T-cell (primary cell): ENCODE measurements around the gene TNFRSF1B. TPM values are rescaled to one million over a fixed set of nuclear protein-coding genes. Genes with fewer than 3 reads are reported as not detected.
A peak's percentile ranks its signal among the peaks of the same experiment; 100 is the strongest.

Experiments
- ATAC-seq, 4 experiments: fragments of 200-7000 bp in 3 of 4; fragments of 150-1000 bp in 1 of 4; cut with Tn5 transposase; replicated peaks in 1 of 4; 1 replicate in 3 of 4; 2 replicates in 1 of 4; pipeline ENCODE4 v1.10.0; 2021; ENCODE audit warnings: moderate library complexity in 3 of 4, mild to moderate bottlenecking in 2 of 4, moderate number of reproducible peaks in 1 of 4
- CTCF ChIA-PET, 2 donors: fragments of 300-600 bp; sonication (Branson Sonifier 250); formaldehyde crosslinking; loops; one replicate each; lab custom pipeline; 2022; ENCODE audit warnings: antibody characterized with exemption in 2 of 2; lab: Charles Lee
- POLR2A ChIA-PET, 2 donors: fragments of 300-600 bp; sonication (Branson Sonifier 250); formaldehyde crosslinking; loops; one replicate each; lab custom pipeline; 2022; ENCODE audit warnings: antibody characterized with exemption in 2 of 2; lab: Charles Lee
- DNase-seq, 35 experiments: peaks; one replicate each; pipeline versions ENCODE4 v3.0.0 to v3.0.0-alpha.2; 2013 to 2023
- H3K27ac ChIP-seq: one replicate; pipeline ENCODE4 v1.5.1; 2013; ENCODE audit warnings: low read length
- H3K27me3 ChIP-seq, 2 experiments: replicated peaks in 1 of 2; 1 replicate in 1 of 2; 2 replicates in 1 of 2; pipeline versions ENCODE4 v1.6.1 to v1.7.0; 2013; ENCODE audit warnings: low read length in 1 of 2, mixed read lengths in 1 of 2; ENCODE audit not compliant: control insufficient read depth in 2 of 2, insufficient read depth in 2 of 2; ENCODE audit errors: extremely low read depth in 1 of 2
- H3K36me3 ChIP-seq, 2 donors: 1 replicate in 1 of 2; 2 replicates in 1 of 2; pipeline versions ENCODE4 v1.6.1 to v1.7.0; 2013; ENCODE audit warnings: low read length in 1 of 2; ENCODE audit not compliant: control insufficient read depth in 2 of 2, insufficient read depth in 1 of 2; ENCODE audit errors: extremely low read depth in 1 of 2
- H3K4me1 ChIP-seq, 2 experiments: 1 replicate in 1 of 2; 2 replicates in 1 of 2; pipeline versions ENCODE4 v1.6.1 to v1.7.0; 2013; ENCODE audit warnings: low read length in 2 of 2, mixed read lengths in 1 of 2; ENCODE audit not compliant: insufficient read depth in 2 of 2, control insufficient read depth in 1 of 2; ENCODE audit errors: extremely low read depth in 1 of 2
- H3K4me3 ChIP-seq, 2 donors: 1 replicate in 1 of 2; 2 replicates in 1 of 2; pipeline versions ENCODE4 v1.5.1 to v1.7.0; 2013; ENCODE audit warnings: mild to moderate bottlenecking in 2 of 2, low read length in 1 of 2, moderate library complexity in 1 of 2; ENCODE audit not compliant: control insufficient read depth in 1 of 2; ENCODE audit errors: extremely low read depth in 1 of 2
- H3K9me3 ChIP-seq: 2 replicates; pipeline ENCODE4 v1.7.0; 2013
- H3K27ac Mint-ChIP-seq, 2 donors: one replicate each; pipeline ENCODE4 v1.8.0; 2020 to 2021; ENCODE audit warnings: mild to moderate bottlenecking in 2 of 2, mixed read lengths in 2 of 2
- H3K27me3 Mint-ChIP-seq, 2 donors: one replicate each; pipeline ENCODE4 v1.8.0; 2021 to 2022; ENCODE audit warnings: mixed read lengths in 2 of 2
- H3K36me3 Mint-ChIP-seq: one replicate; pipeline ENCODE4 v1.8.0; 2021; ENCODE audit warnings: mixed read lengths
- H3K4me1 Mint-ChIP-seq, 3 donors: one replicate each; pipeline ENCODE4 v1.8.0; 2020 to 2022; ENCODE audit warnings: mixed read lengths in 3 of 3, mild to moderate bottlenecking in 1 of 3
- H3K4me3 Mint-ChIP-seq, 3 donors: one replicate each; pipeline ENCODE4 v1.8.0; 2020 to 2022; ENCODE audit warnings: mild to moderate bottlenecking in 3 of 3, mixed read lengths in 3 of 3, moderate library complexity in 3 of 3
- H3K9me3 Mint-ChIP-seq, 3 donors: one replicate each; pipeline ENCODE4 v1.8.0; 2020 to 2022; ENCODE audit warnings: mixed read lengths in 3 of 3
- WGBS: methylation state at CpG from one replicate; pipeline ENCODE4 v1.1.5; 2013; ENCODE audit warnings: missing lambda C conversion rate; ENCODE audit not compliant: insufficient coverage; 5-methylcytosine and 5-hydroxymethylcytosine counted together
- total RNA-seq, 35 experiments: library from RNA in 6 of 35; stranded (reverse) in 6 of 35; fragments of 120-200 nt in 1 of 35; gene quantifications; one replicate each; pipeline versions ENCODE4 v1.2.1 to v1.2.4 and lab custom pipeline; 2013 to 2026

The TNFRSF1B gene
- total RNA-seq, 5 donors from 2014 or later (not counting 1 experiment from before 2014, with no cell fraction given), result 55.0 to 130 (median 99.6) TPM

DNA sequence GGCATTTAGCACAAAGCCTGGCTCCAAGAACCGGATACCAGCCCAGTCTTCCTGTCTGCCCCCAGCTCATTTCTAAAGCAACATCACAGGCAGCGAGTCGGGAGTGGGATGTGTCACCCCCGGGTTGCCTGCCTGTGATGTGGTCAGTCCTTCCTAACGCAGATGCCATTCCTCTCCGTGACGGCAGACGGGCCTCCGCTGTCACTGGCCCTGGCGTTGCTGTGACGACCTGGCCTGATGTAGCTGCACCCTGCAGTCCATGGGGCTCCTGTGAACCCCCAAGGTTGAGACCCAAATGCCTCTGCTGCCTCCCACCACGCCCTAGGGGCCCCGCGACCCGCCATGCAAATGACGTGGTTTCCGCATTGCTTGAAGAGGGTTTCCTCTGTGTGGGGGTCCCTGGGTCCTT lies 12.3 kb downstream of the TNFRSF1B start:
- Histone ChIP-seq H3K4me3 (peak overlapping the region; percentile 37 to 48), H3K9me3 (no peaks in the 10 kb centered on the region), H3K27ac (peak overlapping the region; percentile 95), H3K4me1 (peaks cover 40 to 94% of the 10 kb centered on the region in 2 experiments), H3K27me3 (no peaks in the 10 kb centered on the region), H3K36me3 (peaks cover 0 to 31% of the 10 kb centered on the region in 2 donors)
- ChIA-PET CTCF (interaction anchor here (0.8 to 3.2 kb wide), 8 partner anchors 10 to 55 kb away, joined by 3 to 37 read pairs (median 6); no protein-coding TSS in a partner anchor), POLR2A (interaction anchor here (0.6 to 1.8 kb wide), 8 partner anchors 10 to 54 kb away, joined by 3 to 5 read pairs (median 3); no protein-coding TSS in a partner anchor)
- under 1% methylated on average over 11 of the region's 17 CpGs for WGBS
- H3K27ac Mint-ChIP-seq, result peak overlapping the region; percentile 90 to 95
- H3K4me1 Mint-ChIP-seq, result peaks cover 89 to 96% (median 95%) of the 10 kb centered on the region in 3 donors
- ATAC-seq (peak; percentile 59 to 67 (median 62)), DNase-seq (peak; percentile 35 to 90 (median 79))
- no peaks in the 10 kb centered on the region for H3K27me3 Mint-ChIP-seq
- H3K4me3 Mint-ChIP-seq, result peak overlapping the region; percentile 76 to 92 (median 78)
- no peaks in the 10 kb centered on the region for H3K9me3 Mint-ChIP-seq
- H3K36me3 Mint-ChIP-seq, result peaks cover 9% of the 10 kb centered on the region

GRCh38 chr1:12179676-12180075 lies 12.9 kb downstream of the TNFRSF1B start:
- DNase-seq, result peak in 1 of 35 experiments; percentile 37
- peaks cover 0 to 31% of the 10 kb centered on the region in 2 donors for H3K36me3 ChIP-seq
- ATAC-seq, result no peak
- Mint-ChIP-seq H3K36me3 (peaks cover 9% of the 10 kb centered on the region), H3K27me3 (no peaks in the 10 kb centered on the region), H3K4me3 (peak overlapping the region; percentile 9 to 92 (median 28)), H3K4me1 (peaks cover 90 to 94% (median 93%) of the 10 kb centered on the region in 3 donors), H3K27ac (peak overlapping the region; percentile 90 to 95), H3K9me3 (no peaks in the 10 kb centered on the region)
- H3K4me3 ChIP-seq, result no peak overlapping the region
- no peaks in the 10 kb centered on the region for H3K27me3 ChIP-seq
- peak overlapping the region; percentile 95 for H3K27ac ChIP-seq
- H3K4me1 ChIP-seq, result peaks cover 34 to 94% of the 10 kb centered on the region in 2 experiments
- ChIA-PET CTCF (interaction anchor here (0.8 to 3.2 kb wide), 4 partner anchors 18 to 55 kb away, joined by 3 to 37 read pairs (median 6); no protein-coding TSS in a partner anchor), POLR2A (interaction anchor here in 1 of 2 donors (0.9 kb wide), 1 partner anchor 29 kb away, joined by 3 read pairs; no protein-coding TSS in a partner anchor)
- no peaks in the 10 kb centered on the region for H3K9me3 ChIP-seq
- 94% methylated on average over 6 of the region's 8 CpGs for WGBS

GRCh38 chr1:12180315-12180714 lies 13.5 kb downstream of the TNFRSF1B start:
- WGBS, result 88% methylated on average over 4 of the region's 10 CpGs
- CTCF ChIA-PET, result interaction anchor here in 1 of 2 donors (0.6 kb wide), 1 partner anchor 43 kb away, joined by 3 read pairs; no protein-coding TSS in a partner anchor
- Histone ChIP-seq H3K9me3 (no peaks in the 10 kb centered on the region), H3K4me1 (peaks cover 30 to 94% of the 10 kb centered on the region in 2 experiments), H3K36me3 (peaks cover 0 to 27% of the 10 kb centered on the region in 2 donors), H3K27me3 (no peaks in the 10 kb centered on the region), H3K27ac (peak overlapping the region; percentile 20), H3K4me3 (no peak overlapping the region)
- H3K4me1 Mint-ChIP-seq, result peaks cover 90 to 94% (median 93%) of the 10 kb centered on the region in 3 donors
- no peaks in the 10 kb centered on the region for H3K27me3 Mint-ChIP-seq
- peaks cover 9% of the 10 kb centered on the region for H3K36me3 Mint-ChIP-seq
- POLR2A ChIA-PET, result no interaction called here
- H3K4me3 Mint-ChIP-seq, result peak overlapping the region in 1 of 3 donors; percentile 92
- DNase-seq, result no peak
- peak overlapping the region; percentile 57 to 77 for H3K27ac Mint-ChIP-seq
- H3K9me3 Mint-ChIP-seq, result no peaks in the 10 kb centered on the region
- no peak for ATAC-seq

- Mint-ChIP-seq H3K27ac (peak overlapping the region; percentile 55 to 77), H3K27me3 (no peaks in the 10 kb centered on the region), H3K4me1 (peaks cover 90 to 94% (median 93%) of the 10 kb centered on the region in 3 donors), H3K9me3 (no peaks in the 10 kb centered on the region), H3K36me3 (peaks cover 9% of the 10 kb centered on the region), H3K4me3 (peak overlapping the region in 1 of 3 donors; percentile 92)
- peaks cover 0 to 27% of the 10 kb centered on the region in 2 donors for H3K36me3 ChIP-seq
- H3K4me1 ChIP-seq, result peaks cover 29 to 94% of the 10 kb centered on the region in 2 experiments
- ChIA-PET CTCF (no interaction called here), POLR2A (no interaction called here)
- H3K27me3 ChIP-seq, result no peaks in the 10 kb centered on the region
- ATAC-seq, result no peak
- no peak for DNase-seq
- H3K27ac ChIP-seq, result peak overlapping the region; percentile 21
- WGBS, result 85% methylated on average over 7 of the region's 7 CpGs
- H3K4me3 ChIP-seq, result no peak overlapping the region
- no peaks in the 10 kb centered on the region for H3K9me3 ChIP-seq
Measured at GRCh38 chr1:12180903-12181302, 14.1 kb downstream of the TNFRSF1B start.

GRCh38 chr1:12181568-12181967 lies 14.8 kb downstream of the TNFRSF1B start:
- CTCF ChIA-PET, result no interaction called here
- H3K27ac ChIP-seq, result peak overlapping the region; percentile 21
- POLR2A ChIA-PET, result no interaction called here

DNA sequence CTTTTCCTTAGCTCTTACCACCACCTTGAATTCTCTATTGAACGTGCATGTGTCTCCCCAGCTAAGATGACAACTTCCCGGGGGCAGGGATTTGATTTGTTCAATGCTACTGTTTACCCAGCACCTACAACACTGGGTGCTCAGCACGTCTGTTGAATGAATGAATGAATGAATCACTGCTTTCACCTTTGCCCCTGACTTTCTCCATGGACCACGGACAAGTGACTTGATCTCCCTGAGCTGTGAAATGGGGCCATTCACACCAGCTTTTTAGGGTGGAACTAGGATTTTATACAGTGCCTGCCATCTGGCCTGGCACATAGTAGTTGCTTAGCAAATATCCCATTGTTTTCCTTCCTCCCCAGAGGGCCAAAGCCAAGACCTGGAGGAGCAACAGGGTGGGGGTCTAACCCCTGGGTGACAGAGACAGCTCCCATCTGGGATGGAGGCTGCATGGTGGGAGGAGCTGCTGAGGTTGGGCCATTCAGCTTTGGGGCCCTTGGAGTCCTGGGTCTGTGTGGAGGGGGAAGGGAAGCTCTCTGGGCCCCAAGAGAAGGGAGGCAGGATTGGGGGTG lies 15.7 kb downstream of the TNFRSF1B start:
- H3K36me3 ChIP-seq, result peaks cover 0 to 30% of the 10 kb centered on the region in 2 donors
- H3K4me1 Mint-ChIP-seq, result peaks cover 82 to 90% (median 88%) of the 10 kb centered on the region in 3 donors
- H3K4me1 ChIP-seq, result peaks cover 18 to 94% of the 10 kb centered on the region in 2 experiments
- no peaks in the 10 kb centered on the region for H3K27me3 Mint-ChIP-seq
- DNase-seq, result no peak
- no peaks in the 10 kb centered on the region for H3K9me3 Mint-ChIP-seq
- no peaks in the 10 kb centered on the region for H3K9me3 ChIP-seq
- CTCF ChIA-PET, result interaction anchor here (1.1 to 1.7 kb wide), 3 partner anchors 20 to 58 kb away, joined by 3 to 8 read pairs (median 5); no protein-coding TSS in a partner anchor
- H3K4me3 Mint-ChIP-seq, result no peak overlapping the region
- POLR2A ChIA-PET, result interaction anchor here in 1 of 2 donors (0.6 kb wide), 1 partner anchor 13 kb away, joined by 3 read pairs; no protein-coding TSS in a partner anchor
- H3K27me3 ChIP-seq, result no peaks in the 10 kb centered on the region
- no peak overlapping the region for H3K27ac ChIP-seq
- no peak for ATAC-seq
- 75% methylated on average over 1 of the region's 4 CpGs for WGBS
- no peak overlapping the region for H3K4me3 ChIP-seq
- H3K36me3 Mint-ChIP-seq, result peaks cover 8% of the 10 kb centered on the region
- peak overlapping the region; percentile 69 to 71 for H3K27ac Mint-ChIP-seq

More at GRCh38 chr1:12181568-12181967, 14.8 kb downstream of the TNFRSF1B start:
- no peaks in the 10 kb centered on the region for H3K9me3 Mint-ChIP-seq
- no peak for DNase-seq
- H3K27me3 ChIP-seq, result no peaks in the 10 kb centered on the region
- peaks cover 6% of the 10 kb centered on the region for H3K36me3 Mint-ChIP-seq
- H3K4me3 Mint-ChIP-seq, result peak overlapping the region in 1 of 3 donors; percentile 2
- no peak for ATAC-seq
- H3K27ac Mint-ChIP-seq, result peak overlapping the region; percentile 69 to 71
- peaks cover 84 to 94% (median 92%) of the 10 kb centered on the region in 3 donors for H3K4me1 Mint-ChIP-seq
- H3K9me3 ChIP-seq, result no peaks in the 10 kb centered on the region
- H3K36me3 ChIP-seq, result peaks cover 0 to 27% of the 10 kb centered on the region in 2 donors
- WGBS, result 79% methylated on average over 3 of the region's 7 CpGs
- no peaks in the 10 kb centered on the region for H3K27me3 Mint-ChIP-seq
- H3K4me3 ChIP-seq, result no peak overlapping the region
- peaks cover 22 to 94% of the 10 kb centered on the region in 2 experiments for H3K4me1 ChIP-seq
